ENCODE results near the gene AHCTF1.
"Not testable (repeated sequence)": the region's sequence is repeated elsewhere in the genome, so short reads cannot be mapped to it uniquely, and the experiment has no call there.

AHCTF1 gene

DNA sequence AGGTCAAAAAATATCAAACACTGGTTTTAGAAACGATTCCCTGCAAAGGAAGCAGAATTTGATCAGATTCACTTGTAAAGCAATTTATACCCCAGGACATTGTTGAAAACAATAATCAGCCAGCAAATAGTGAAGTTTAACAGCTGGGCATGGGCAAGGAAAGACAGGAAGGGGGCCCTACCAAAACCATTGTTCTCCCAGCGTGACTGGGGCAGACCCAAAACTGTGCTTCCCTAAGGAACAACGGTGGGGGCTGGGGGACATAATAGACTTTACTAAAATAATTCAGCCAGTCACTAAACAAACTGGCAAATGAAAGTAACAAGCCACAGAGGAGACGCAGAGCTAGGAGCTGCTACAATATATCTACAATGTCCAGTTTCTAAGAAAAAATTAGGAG, 100.2 kb downstream of the AHCTF1 start:
- DNase-seq: no peak

DNA sequence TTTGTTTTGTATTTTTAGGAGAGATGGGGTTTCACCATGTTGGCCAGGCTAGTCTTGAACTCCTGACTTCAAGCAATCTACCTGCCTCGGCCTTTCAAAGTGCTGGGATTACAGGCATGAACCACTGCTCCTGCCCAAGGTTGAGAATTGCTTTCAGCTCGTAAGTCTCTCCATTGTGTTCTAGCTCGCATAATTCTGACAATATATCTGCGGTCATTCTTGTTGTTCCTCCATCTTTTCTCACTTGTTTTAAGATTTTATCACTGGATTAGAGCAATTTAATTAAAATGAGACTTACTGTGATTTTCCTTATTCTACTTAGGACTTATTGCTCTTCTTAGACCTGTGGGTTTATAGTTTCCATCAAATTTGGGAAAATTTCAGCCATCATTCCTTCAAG, 102.9 kb downstream of the AHCTF1 start:
- no peak for DNase-seq

DNA sequence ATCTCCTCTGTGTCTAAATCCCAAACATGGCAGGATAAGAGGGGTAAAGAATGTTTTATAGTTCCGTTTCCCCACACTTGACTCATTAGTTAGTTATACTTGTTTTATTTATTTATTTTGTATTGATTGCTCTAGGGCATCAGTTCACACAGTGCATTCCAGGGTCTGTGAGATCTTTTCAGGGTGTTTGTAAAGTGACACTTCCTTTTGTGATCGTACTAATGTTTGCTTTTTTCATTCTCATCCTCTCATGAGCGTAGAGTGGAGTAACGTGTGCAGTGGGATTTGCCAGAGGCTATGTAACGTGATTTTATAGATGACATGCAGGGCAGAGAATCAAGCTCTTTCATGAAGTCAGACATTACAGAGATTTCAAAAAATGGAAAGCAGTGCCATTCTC, 104.4 kb downstream of the AHCTF1 start:
- no peak for DNase-seq

DNA sequence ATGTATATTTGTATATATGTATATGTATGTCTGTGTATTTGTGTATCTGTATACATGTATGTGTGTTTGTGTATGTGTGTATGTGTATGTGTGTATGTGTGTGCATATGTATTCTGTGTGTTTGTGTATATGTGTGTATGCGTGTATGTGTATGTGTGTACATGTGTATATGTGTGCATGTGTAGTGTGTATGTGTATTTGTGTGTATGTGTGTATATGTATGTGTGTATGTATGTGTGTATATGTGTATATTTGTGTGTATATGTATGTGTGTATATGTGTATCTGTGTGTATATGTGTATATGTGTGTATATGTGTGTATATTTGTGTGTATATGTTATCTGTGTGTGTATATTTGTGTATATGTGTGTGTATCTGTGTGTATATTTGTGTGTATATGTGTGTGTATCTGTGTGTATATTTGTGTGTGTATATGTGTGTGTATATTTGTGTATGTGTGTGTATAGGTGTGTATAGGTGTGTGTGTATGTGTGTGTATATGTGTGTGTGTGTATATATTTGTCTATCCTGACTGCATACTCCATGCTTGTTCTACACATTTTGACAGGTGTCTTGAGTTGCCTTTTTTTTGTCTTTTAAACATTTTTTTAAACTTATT, 106.1 kb downstream of the AHCTF1 start:
- no peak for DNase-seq

DNA sequence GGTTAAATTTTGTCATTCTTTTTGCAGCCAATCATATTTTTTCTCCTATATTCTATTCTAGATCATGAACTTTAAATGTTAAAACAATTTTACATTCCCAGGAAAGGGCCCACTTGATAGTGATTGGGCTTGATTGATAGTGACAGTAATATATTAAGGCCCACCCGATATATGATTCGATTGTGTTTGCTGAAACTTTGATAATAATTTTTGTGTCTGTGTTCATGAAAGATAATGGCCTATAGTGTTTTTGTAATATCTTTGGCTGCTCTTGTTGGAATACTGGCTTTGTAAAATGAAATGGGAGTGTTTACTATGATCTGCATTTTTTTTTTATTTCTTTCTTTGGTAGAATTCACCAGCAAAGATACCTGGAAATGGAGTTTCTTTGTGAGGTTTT, 107.2 kb downstream of the AHCTF1 start:
- DNase-seq: no peak

DNA sequence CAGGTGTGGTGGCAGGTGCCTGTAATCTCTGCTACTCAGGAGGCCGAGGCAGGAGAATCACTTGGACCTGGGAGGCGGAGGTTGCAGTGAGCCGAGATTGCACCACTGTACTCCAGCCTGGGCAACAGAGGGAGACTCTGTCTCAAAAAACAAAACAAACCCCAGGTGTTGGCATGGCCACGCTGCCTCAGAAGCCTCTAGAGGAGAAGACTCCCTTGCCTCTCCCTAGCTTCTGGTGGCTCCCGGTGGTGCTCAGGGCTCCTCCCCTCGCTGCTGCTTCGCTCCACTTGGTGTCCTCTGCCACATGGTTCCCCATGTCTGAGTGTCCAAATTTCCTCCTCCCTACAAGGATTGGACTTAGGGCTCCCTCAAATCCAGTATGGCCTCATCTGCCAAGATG, 109.6 kb downstream of the AHCTF1 start:
- not testable (repeated sequence) for DNase-seq

DNA sequence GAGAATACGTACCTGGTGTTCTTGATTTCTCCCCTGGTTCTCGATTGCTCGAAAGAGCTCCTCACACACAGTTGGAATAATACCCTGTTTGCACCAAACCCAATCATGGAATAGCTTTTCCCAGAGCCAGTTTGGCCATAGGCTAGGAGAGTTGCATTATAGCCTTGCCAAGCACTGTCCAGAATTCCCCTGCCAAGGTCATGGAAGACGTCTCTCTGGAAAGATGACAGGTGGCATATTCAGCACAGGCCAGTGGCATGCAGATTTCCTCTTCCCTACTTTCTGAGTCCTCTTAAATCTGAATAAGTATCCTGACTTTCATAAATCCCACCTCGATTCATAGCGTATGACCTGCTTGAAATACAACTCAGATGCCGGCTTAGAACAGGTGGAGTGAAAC, 111.1 kb downstream of the AHCTF1 start:
- no peak for DNase-seq

DNA sequence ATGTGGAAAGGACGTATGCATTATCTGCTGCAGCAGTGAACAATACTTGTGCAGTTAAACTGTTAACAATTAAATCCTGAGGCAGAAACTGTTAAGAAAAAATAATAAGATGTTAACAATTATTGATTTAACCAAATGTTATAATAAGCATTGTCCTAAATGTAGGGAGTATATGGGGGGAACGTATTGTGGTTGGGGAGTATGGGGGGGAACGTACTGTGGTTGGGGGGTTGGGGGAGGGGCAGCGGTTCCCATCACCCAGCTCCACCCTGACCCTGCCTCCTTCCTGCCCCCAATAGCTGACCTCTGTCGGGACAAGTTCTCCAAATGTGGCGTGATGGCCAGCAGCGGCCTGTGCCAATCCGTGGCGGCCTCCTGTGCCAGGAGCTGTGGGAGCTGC, 114.0 kb downstream of the AHCTF1 start:
- not testable (repeated sequence) for DNase-seq

DNA sequence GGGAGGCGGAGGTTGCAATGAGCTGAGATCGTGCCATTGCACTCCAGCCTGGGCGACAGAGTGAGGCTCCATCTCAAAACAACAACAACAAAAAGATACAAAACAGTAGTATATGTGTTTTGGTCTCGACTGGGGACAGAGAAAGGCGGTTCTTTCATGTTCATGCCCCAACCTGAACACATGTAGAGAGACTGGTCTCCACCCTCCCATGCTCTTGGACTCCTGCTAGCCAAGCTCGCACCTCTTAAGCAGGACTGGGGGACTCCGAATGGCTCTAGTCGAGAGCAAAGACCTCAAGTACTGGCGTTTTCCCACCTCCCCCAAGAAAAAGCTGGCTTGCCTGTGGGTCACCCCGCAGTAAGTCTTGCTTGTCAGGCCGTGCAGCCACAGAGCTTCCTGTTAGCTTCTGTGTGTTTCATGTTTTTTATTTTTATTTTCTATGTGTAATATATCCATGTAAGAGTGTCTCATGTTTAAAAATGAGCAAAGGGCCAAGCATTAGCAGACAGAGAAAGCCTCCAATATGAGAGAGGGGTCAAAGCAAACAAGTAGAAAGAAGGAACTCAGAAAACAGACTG, 116.0 kb downstream of the AHCTF1 start:
- no peak for DNase-seq

DNA sequence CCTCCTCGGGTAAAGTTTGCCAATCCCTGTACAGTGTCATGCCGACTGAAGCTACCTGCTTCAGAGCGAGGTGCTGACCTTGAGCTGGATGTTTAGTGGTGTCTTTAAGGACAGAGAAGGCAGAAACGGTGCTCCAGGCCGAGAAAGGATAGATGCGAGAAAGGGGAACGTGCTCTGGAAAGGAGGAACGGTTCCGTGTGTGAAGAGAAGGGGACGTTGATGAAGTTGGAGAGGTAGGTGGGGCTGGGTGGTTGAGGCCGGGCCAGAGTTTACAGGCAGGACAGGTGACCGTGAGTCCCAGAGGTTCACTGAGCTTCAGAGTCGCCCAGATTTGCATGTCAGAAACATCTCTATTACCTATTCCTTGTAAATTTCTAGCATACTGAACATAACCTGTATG, 116.9 kb downstream of the AHCTF1 start:
- no peak for DNase-seq

DNA sequence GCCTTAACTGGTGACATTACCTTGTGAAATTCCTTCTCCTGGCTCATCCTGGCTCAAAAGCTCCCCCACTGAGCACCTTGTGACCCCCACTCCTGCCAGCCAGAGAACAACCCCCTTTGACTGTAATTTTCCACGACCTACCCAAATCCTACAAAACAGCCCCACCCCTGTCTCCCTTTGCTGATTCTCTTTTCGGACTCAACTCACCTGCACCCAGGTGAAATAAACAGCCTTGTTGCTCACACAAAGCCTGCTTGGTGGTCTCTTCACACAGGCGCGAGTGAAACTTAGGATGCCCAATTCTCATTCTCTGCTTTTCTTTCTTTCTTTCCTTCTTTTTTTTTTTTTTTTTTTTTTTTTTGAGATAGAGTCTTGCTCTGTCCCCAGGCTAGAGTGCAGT, 118.4 kb downstream of the AHCTF1 start:
- not testable (repeated sequence) for DNase-seq

DNA sequence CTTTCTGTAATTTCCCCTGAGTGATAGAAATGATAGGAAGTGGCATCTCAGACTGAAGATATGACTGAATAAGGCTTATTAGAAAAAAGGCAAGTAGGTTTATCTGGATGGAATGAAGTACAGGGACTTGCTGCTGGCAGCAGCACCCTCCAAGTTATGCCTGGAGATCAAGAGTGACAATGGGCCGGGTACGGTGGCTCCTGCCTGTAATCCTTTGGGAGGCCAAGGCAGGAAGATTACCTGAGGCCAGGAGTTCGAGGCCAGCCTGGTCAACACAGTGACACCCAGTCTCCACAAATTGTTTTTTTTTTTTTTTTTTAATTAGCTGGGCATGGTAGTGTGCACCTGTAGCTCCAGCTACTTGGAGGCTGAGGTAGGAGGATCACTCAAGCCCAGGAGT, 119.8 kb downstream of the AHCTF1 start:
- DNase-seq: no peak

DNA sequence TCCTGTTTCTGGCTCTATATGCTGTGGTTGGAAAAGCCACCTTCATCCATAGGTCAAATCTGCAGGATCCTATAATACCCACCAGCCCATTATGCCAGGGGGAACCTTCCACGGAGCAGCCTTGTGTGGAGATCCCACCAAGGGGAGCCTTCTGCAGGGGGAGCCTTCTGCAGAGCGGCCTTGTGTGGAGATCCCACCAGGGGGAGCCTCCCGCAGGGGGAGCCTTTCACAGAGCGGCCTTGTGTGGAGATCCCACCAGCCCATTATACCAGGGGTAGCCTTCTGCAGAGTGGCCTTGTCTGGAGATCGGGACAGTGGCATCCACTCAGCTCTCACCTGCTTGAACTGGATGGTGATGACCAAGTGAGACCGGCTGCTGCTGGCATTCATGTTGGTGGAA, 122.3 kb downstream of the AHCTF1 start:
- no peak for DNase-seq

DNA sequence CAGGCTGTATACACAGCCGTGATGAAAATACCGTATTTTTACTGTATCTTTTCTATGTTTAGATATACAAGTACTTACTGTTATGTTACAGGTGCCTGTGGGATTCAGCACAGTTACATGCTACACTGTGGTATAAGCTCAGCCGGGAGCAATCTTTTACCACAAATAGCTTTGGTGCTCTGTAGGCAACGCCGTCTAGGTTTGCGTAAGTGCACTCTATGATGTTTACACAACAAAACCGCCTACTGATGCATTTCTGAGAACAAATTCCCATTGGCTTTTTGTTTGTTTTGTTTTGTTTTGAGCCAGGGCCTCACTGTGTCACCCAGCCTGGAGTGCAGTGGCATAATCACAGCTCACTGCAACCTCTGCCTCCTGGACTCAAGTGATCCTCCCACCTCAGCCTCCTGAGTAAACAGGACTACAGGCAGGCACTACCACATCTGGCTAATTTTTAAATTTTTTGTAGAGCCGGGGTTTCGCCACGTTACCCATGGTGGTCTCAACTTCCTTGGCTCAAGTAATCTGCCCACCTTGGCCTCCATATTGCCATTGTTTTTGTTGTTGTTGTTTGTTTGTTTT, 126.5 kb downstream of the AHCTF1 start:
- DNase-seq: no peak

DNA sequence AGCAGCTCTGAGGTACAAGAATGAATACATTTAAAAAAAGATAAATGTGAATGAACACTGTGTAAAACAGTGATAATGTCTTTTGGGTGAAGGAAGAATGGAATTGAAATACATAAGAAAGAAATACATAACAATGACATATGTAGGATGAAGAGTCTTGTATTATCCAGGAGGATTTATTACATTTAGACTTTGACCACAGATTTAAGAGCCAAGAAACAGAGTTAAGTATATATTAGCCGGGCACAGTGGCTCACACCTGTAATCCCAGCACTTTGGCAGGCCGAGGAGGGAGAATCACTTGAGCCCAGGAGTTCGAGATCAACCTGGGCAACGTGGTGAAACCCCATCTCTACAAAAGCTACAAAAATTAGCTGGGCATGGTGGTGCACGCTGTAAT, 127.9 kb downstream of the AHCTF1 start:
- no peak for DNase-seq

DNA sequence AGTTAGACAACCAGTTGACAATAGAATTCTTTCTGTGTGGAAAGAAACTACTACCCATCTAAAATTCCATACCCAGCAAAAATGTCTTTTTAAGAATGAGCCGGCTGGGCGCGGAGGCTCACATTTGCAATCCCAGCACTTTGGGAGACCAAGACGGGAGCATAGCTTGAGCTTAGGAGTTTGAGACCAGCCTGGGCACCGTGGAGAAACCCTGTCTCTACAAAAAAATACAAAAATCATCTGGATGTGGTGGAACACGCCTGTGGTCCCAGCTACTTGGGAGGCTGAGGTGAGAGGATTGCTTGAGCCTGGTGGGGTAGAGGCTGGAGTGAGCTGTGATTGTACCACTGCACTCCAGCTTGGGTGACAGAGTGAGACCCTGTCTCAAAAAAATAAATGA, 128.4 kb downstream of the AHCTF1 start:
- DNase-seq: no peak

DNA sequence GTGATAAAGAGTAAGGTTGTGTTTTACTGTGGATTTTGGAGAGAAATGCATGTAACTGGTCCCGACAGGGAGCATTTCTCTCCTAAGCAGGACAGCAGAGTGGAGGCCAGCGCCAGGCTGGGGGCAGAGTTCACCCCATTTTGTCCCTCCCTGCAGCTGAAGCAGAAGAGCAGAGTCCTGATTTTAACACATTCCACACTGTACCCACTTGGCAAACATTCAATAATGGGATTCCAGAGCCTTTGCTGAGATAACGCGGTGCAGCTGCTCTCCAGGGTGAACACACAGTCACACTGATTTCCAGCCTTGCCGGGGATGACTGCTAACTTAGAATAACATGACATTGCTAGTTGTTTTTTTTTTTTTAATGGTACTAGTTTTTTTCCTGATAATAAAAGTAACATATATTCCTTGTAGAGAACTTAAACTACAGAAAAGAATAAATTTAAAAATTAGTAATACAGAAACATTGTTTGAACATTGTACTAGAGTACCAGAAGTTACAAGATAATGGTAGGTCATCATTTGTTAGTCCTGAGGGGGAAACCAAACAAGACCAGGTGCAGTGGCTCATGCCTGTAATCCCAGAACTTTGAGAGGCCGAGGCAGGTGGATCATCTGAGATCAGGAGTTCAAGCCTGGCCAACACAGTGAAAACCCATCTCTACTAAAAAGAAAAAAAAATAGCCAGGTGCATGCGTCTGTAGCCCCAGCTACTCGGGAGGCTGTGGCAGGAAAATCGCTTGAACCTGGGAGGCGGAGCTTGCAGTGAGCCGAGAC, 130.3 kb downstream of the AHCTF1 start:
- no peak for DNase-seq

DNA sequence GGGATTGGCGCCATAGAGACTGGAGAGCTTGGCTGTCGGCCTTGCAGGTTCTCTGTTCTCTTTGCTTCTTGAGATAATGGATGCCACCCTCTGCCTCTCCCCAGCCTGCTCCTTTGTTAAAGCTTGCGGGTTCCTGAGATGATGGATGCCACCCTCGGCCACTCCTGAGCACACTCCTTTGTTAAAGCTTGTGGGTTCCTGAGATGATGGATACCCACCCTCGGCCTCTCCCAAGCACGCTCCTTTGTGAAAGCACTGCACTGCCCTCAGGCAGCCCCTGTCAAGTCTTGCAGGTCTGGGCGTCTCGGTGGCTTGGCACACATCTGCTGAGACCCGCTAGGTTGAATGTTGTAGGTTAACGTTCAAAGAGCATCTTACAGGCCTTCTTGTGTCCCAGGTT, 131.0 kb downstream of the AHCTF1 start:
- no peak for DNase-seq

DNA sequence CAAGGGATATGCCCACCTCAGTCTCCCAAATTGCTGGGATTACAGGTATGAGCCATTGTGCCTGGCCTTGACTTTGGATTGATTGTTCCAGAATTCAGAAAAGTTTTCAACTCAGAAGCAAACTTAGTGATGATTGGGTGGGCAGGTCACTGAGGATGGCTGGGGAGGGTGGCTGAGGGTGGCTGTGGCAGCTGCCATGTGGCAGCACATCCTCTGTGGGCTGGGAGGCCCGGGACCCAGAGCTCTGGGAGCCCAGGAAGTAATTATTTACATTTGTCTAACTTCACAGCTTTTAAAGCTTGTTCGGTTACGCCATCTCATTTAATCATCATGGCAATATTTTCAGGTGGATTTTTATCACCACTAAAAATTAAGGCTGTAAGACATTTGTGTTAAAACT, 131.4 kb downstream of the AHCTF1 start:
- no peak for DNase-seq

DNA sequence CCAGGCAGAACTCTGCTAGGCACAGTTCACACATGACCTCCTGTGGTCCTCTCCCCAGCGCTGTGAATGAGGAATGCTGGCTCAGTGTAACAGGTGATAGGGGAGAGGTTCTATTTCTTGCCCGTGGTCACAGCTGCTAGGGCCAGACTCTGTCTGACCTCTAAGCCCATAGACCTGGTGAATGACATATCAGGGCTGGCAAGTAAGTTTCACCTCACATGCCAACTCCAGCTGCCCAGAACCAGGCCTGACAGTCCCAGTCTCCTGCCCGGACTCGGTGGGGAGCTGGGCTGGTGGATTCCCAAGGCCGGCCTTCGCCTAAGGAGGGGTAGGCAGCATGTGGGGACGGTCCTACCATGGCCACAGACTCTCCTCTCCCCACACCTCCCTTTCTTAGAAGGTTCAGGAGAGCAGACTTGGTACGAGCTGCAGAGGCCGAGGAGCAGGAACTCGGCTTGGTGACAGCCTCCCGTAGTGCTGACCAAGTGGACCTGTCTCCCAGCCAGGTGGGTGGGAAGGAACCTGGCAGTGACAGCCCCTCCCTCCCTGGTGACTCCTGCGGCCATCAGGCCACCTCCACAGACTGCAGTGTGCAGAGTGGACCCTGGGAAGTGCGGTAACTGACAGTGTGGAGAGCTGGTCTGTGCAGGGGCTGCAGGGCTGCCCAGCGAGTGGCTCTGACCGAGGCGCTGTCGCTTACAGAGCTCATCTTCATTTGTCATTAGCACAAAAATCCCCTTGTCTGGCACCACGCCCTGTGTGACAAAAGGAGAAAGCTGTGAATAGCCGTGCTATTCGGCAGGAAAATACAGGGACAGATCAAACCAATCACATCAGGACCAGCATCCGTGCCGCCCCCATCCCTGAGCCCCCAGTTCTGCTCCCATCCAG, 132.9 kb downstream of the AHCTF1 start:
- DNase-seq: no peak

DNA sequence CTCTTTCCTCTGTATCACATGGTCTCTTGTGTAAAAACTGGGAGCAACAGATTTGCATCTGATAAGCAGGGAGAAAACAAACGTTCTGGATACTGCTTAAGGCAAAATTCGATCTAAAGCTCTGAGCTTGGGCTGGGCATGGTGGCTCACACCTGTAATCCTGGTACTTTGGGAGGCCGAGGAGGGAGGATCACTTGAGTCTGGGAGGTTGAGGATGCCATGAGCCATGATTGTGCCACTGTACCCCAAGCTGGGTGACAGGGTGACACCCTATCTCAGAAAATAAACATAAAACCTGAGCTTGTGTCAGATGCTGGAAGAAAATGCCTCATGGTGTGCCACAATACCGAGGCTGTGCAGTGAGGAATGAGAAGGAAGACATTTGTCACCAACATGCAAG, 133.6 kb downstream of the AHCTF1 start:
- no peak for DNase-seq

DNA sequence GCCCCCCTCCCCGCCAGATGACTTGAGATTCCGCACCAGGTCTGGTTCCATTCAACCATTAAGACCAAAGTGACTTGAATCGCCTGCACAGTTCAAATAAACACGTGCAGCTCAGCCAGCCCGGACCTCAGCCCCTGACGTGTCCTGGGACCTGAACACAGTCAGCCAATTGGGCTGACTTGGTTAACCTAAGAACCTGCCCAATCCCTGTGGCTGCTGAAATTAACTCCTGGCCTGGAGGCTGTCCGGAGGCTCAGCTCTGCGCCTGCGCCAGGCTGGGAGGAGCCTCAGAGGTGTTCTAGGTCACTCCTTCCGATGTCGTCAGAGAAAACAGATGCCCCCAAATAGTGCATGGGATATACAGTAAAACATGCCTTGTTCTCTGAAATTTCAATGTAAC, 134.2 kb downstream of the AHCTF1 start:
- no peak for DNase-seq

DNA sequence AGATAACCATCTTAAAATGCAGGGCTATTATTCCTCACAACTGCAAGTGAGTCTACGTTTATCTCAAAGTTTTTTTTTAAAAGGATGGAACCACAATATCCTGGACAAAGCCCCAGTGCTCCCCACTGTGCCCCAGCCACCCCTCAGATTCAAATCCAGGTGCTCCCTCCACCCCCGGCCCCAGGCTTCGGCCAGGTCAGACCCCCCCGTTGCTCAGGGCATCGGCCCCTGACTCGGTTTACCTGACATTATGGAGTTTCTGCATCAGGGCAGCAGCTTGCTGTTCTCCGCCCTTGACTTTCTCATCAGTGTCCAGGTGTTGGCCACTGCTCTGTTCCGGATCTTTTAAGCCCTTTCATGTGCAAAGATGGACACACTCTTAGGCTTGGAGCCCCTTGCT, 134.6 kb downstream of the AHCTF1 start:
- DNase-seq: no peak

All from NCI-H187 treated with DMSO at 0.1 percent for 48 hours (cell line).